HuH-7.5 (cell line): Measurements from ENCODE around the gene DMPK.

Source experiments
- DNase-seq: peaks from one replicate; pipeline ENCODE4 v3.0.0; 2011; ENCODE audit warnings: low spot score

Gene DMPK, protein sequence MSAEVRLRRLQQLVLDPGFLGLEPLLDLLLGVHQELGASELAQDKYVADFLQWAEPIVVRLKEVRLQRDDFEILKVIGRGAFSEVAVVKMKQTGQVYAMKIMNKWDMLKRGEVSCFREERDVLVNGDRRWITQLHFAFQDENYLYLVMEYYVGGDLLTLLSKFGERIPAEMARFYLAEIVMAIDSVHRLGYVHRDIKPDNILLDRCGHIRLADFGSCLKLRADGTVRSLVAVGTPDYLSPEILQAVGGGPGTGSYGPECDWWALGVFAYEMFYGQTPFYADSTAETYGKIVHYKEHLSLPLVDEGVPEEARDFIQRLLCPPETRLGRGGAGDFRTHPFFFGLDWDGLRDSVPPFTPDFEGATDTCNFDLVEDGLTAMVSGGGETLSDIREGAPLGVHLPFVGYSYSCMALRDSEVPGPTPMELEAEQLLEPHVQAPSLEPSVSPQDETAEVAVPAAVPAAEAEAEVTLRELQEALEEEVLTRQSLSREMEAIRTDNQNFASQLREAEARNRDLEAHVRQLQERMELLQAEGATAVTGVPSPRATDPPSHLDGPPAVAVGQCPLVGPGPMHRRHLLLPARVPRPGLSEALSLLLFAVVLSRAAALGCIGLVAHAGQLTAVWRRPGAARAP

DNA sequence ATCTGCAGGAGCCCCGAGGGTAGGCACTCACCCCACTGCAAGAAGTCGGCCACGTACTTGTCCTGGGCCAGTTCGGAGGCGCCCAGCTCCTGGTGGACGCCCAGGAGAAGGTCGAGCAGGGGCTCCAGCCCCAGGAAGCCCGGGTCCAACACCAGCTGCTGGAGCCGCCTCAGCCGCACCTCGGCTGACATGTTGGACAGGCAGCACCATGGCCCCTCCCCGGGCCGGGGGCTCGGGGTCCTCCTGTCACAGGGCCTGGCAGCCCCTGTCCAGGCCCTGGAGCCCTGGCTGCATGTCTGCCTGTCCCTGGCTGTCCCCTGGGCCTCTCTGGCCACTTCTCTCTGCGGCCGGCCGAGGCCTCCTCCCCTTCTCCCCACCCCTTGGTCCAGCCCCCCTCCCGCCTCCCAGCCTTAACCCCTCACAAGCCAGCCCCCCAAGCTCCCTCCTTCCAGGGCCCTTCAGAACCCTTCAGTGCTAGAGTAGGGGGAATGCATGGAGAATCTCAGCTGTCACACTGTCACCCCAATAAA is at the start of gene DMPK:
TSS of gene DMPK (minus strand) at position 329 of the 530 bp plus-strand sequence. CDS start at position 191, 138 bp downstream.
- DNase-seq: no peak

DNA sequence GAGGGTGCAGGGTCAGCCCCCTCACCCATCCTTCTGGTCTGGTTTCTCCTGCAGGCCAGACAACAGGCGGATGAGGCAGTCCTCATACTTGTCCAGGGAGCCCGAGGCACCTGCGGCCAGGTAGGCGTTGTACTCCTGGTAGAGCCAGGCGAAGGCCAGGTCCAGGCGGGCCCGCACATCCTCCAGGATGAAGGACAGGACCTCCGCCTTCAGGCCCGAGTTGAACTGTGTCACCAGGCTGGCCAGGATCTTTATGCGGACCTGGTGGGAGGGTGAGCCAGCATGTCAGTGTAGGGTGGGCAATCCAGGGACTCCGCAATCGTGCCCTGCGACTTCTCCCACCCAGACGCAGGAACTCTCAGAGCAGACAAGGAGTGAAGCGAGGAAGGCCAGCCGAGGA is 46.7 kb upstream of the DMPK start:
- no peak for DNase-seq

DNA sequence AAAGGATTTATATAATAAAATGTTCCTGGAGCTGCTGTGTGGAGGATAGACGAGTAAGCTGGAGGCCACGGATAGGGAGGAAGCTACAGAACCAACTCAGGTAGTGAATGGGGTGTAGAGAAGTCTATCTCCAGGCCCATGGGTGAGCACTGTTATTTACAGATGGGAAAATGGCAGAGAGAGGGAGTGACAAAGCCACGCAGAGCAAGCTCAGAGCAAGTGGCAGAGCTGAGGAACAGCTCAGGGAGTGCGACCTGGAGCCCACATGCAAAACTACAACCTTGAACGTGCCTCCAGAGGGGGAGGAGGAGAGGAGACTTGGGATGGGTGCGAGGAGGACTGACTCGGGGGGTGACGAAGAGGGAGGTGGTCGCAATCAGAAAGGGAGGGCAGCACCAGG is 46.2 kb upstream of the DMPK start:
- no peak for DNase-seq

DNA sequence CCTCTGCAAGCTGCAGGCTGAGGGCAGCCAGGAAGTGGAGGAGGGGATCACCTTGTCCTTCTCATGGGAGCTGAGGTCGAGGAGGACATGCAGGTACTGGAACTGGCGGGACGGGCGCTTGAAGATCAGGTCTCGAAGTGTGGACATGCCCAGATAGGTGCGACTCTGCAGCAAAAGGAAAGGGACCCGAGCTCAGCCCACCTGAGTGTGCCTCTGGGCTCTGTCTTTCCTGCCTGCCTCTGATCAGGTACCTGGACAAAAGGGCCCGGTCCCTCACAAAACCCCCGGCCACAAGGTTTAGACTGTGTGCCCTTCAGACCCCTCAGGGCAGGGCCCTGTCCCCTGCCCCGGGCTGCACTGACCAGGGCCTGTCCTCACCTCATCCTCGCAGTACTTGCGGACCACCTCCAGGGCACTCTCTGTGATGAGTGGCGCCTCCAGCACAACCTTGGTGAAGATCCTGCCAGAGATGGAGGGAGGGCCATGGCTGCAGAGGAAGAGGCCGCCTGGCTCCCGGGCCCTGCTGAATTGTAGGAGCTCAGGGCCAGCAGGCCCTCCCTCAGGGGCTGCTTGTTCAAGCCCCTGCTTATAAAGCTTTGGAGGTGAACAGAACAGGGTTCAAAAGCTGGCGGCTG is 45.3 kb upstream of the DMPK start:
- DNase-seq: no peak

DNA sequence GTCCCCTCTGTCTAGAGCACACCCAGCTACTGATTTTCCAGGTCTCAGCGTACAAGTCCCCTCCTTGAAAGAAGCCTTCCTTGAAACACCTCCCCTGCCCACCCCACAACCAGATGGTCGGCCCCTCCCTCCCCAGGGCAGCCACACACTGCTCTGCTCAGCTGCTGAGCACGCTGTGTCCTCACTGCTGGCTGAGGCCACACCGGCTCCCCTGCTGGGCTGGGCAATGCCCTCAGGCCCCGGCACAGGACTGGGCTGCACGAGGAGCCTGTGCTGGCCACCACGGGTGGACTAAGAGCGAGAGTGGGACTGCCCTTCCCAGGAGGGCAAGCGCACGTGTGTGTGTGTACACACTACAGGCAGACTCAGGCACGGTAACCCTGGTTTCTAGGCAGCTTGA is 44.6 kb upstream of the DMPK start:
- DNase-seq: no peak

DNA sequence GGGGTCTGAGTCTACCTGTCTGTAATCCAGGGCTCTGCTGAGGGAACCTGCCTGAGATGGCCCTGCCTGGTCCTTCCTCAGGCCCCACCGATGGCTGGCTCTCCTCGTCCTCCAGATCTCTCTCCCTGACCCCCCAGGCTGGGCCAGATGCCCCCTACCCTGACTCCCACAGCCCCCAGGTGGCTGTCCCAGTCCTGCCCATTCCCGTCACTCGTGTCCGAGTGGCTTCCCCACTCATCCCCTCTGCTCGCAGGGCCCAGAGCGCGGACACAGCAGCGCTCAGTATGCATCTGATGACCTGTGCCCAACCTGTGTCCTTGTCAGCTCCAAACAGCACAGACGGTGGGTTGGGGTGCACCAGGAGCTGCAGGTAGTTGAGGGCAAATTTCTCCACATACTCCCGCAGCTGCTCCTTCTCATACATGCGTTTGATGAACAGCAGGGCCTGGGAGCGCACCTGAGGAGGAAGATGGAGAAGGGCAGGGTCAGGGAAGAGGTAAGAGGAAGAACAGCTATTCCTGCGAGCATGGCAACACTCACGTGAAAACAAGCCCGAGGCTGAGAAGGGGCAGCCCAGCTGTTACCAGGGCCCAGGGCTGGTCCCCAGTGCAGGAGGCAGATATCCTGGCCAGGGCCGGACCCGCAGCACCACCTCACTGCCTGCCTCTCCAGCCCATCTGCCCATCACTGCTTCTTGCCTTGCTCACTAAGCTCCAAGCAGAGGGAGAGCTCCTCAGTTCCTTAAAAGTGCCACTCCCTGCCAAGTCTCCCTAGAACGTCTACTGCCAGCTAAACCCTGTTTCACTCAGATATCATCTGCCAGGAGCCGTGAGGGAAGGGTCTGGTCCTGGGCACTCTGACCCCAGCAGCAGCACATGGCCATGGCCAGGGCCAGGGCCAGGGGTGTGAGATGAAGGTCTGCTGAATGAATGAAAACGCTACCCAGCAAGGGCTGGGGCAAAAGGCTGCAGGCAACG is 43.9 kb upstream of the DMPK start:
- no peak for DNase-seq

DNA sequence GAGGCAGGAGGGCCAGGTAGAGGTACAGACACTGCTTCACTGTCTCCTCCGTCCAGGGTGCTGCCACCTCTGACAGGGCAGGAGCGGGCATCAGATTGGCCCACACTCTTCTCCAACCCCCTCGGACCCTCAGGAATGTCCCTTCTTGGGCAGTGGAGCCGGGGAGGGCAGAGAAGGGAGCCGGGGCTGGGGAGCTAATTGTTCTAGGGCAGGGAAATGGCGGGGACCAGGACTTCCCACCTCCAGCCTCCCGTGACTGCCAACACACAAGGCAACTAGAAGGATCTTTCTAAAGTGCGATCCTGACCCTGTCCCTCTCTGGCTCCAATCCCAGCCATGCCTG is 42.9 kb upstream of the DMPK start:
- no peak for DNase-seq

DNA sequence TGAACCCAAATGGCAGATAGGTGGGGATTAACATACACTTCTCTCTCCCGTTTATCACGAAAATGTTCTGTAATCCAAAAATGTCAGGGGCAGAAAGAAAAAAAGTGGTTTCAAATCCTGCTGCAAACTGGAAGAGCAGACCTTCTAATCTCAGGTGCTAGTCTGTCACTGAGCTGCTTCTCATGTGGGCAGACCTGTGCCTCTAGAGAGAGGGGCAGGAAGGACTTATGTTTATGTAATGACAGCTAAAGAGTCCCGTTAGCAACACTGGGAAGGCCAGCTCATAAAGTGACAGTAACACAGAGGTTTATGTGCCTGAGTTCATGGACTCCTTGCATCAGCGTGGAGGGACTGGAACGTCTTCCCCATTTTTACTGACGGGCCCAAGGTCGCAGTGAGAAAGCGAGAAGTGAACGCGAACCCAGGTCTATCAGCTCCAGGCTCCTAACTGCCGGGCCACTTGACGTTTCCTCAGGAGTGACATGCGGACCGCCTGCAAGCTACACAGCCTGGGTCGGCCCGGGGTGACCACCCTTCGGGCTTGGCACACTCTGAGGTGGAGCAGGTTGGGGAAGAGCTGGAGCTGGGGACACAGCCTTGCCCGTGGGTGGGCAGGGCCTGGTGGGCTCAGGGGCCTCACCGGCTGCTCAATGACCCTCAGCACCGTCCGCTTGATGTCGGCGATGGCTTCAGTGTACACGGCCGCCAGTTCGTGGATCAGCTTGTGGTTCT is 42.4 kb upstream of the DMPK start:
- no peak for DNase-seq

DNA sequence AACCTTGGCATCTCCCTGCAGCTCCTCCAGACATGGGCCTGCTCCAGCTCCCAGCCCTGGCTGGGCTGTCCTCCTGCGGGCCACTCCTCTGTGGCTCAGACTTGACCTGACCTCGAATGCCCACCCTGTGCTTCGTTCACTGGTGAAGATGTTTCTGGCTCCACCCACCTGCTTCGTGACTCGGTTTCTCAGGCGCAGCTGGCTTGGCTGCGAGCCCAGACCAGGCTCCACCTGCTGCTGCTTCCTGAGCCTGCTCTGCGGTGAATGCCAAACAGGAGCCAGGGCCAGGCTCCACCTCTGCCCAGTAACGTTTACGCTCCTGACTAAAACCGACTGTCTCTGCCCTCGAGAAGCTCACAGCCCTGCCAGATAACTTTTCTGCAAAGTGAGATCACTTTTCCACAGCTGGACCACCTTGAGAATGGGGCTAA is 41.8 kb upstream of the DMPK start:
- DNase-seq: no peak

DNA sequence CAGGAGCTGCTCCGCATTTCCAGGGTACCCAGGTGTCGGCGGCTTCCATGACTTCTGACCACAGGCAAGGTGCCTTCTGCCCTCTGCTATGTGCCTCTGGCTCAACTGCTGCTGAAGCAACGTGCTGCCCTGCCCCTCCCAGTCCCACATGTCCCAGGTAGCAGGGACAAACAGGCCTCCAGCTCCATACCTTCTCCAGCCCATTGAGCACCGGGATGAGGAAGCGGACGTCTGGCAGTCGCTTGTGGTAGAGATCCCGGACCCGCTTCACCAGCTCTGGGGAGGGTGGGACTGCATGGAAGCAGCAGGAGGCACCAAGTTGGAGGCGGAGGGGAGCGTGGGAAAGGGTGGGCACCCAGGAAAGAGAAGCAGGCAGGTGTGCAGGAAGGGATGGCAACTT is 40.9 kb upstream of the DMPK start:
- no peak for DNase-seq

DNA sequence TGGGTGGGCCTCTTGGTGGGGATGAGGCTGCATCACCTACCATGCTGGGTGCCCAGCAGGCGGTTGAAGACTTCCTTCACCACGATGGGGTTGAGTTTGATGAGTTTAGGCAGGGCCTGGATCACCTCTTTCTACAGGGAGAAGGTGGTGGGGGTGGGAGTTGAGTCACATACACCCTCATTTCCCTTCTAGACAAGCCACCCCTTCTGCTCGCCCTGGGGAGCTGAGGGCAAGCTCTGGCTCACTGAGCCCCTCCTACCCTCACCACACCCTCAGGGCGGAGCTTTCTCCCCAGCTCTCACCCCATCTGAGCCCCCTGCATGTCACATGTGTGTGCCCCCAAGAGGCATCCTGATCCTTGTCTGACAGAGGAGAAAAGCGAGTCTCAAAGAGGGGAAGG is 40.4 kb upstream of the DMPK start:
- DNase-seq: no peak

DNA sequence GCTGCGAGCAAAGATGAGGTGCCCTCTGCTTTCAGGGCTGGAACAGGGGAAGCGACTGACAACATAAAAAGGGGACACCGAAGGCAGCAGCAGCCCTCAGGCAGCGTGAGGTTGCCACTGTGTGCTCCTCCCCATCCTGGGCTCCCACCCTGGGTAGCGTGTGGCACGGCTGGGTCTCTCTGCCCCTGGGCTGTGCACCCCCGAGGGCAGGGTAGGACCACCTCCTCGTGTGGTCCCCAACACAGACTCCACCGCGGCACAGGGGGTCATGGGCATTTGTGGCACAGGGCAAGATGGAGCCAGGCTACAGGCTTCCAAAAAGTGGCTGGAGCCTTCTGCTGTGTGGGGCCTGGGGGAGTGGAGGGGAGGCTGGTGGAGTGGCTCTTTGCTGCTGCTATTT is 39.3 kb upstream of the DMPK start:
- DNase-seq: no peak

DNA sequence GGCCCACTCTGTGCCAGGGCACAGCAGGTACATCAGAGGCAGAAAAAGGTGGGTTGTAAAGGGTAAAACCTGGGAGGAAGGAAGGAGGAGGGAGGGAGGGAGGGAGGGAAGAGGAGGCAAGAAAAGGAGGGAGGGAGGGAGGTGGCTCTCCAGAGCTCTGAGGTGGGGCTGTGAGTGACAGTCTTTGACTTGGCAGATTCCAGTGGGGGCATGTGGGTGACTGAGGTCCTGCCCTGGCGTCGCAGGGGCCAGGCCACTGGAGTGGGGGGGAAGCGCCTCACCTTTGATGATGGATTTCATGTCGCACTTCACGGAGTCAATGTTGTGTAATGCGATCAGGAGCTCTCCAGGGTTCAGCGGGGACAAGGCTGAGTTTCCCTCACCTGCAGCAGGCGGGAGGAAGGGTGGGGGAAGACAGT is 38.8 kb upstream of the DMPK start:
- DNase-seq: no peak

DNA sequence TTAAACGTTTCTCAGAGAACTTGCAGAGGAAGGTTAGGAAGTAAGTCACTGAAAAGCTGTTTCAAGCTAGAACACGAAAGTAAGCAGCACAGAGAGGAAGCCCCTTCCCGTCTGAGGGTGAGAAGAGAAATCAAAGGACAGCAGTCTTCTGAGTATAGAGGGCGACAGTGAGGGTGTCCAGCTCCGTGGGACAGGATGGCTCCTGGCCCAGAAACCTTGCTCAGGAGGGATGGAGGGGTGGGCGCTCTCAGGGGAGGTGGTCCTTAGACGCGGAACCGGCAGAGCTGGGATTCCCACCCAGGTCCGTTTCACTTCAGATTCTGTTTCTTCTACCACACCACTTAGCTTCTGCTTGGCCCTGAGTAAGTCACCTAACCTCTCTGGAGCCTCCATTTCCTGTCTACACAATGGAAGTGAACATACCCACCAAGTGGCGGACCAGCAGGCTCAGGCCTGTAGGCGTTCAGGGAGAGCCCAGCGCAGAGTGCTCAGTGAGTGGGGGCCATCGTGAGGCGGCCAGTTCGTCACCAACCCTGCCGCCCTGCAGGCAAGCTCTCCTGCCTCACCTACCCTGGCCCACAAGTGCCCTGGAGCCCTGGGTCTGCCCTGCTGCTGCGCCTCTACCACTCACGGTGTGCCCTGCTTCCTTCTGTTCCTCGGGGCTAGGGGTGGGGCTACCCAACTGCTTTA is 38.3 kb upstream of the DMPK start:
- no peak for DNase-seq

DNA sequence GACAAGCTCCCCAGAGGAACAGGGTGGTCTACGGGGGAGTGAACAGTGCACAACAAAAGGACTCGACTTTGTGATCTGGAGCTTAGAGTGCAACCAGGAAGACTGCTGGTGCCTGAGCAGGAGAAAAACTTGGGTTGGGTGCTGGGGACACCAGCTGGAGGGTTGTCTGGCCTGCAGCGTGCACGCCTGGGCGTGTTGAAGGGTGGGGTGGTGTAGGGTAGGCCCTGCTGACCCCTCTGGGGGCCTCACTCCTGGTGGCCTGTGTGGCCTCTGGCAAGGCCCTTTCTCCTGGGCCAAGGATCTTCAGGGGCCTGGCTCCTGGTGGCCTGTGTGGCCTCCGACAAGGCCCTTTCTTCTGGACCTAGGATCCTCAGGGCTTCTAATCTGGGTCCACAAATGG is 37.5 kb upstream of the DMPK start:
- DNase-seq: no peak

DNA sequence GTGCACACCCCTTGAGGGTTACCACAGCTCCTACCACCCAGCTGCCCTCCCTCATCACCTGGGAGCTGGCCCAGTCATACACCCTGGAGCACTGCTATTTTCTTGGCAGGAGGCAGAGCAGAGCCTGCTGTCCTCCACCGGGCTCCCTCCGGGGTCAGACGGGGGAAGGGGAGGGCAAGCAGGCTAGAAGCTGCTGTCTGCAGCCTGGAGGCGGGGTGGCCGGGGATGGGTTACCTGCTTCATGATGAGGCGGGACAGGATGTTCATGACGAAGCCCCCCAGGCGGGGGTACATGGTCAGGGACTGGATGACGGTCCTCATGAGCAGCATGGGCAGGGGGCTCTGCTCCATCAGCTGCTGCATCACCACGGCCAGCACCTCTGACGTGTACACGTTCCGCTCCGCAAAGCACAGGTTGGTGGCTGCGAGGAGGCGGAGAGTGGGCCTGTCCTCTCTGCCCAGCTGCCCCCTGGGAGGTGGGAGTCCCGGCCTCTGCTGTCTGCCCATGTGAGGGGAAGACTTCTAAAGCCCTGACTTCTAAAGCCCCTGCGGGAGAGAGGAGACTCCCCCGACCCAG is 35.5 kb upstream of the DMPK start:
- no peak for DNase-seq

DNA sequence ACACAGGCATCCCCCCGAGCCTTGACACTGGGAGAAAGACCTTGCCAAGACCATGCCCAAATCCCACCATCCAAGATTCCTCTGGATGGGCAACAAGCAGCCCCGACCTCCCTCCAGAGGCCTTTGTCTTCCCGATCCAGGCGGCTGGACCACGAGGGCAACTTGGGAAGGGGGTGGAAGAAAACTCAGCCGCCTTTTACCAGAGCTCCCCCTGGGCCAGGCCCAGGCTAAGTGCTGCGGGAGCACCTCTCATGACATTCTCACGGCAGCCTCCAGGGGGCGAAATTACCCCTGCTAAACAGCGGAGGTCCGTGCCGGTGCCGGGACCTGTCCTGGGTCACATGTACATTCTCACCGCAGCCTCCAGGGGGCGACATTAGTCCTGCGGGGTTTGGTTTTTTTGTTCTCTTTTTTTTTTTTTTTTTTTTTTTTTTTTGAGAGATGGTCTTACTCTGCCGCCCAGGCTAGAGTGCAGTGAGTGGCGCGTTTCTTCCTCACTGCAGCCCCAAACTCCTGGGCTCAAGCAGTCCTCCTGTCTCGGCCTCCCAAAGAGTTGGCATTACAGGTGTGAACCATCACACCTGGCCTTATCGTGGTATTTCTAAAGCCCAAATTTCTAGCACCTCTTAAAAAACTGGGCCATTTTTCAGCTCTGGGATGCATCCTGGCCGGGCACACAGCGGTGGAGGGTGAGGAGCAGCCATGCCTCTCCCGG is 34.9 kb upstream of the DMPK start:
- DNase-seq: peak; percentile 100

DNA sequence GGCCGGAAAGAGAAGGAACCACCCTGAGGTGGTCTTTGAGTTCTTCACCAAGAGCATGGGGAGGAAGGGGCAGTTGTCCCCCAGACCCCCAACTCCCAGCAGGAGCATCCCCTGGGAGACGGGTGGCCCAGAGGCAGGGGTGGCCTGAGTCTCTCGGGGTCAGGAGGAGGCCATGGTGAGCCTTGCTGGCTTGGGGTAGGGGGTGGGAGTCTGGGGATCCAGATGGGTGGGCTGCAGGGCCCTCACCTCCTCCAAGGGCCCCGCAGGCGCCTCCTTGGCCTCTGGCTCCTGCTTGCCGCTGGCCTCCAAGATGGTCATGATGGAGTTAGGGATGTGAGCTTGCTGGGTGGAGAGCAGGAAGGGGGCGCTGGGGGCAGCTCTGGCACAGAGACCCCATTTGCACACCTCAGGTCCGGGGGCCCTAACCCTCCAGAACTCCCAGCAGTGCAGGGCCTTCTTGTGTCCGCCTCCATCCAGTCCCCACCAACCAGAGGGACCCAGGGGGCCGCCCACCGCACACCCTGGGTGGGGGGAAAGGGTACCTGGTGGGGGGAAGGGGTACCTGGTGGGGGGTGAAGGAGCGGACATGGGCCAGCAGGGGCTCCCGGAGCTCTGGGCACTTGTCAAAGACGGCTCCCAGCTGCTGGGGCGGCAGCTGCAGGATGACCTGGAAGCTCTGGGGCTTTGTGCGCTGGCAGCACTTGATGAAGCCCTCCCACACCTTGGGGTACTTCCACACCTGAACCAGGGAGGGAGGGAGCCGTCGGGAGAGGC is 34.1 kb upstream of the DMPK start:
- no peak for DNase-seq
